HFFc6 (cell line): ENCODE data around the gene CCL24. TPM values are rescaled to one million over a fixed set of nuclear protein-coding genes. Genes with fewer than 3 reads are reported as not detected.
A peak's percentile ranks its signal among the peaks of the same experiment; 100 is the strongest.
"Not testable (repeated sequence)": the region's sequence is repeated elsewhere in the genome, so short reads cannot be mapped to it uniquely, and the experiment has no call there.

Source experiments
- DNase-seq: peaks from one replicate; pipeline ENCODE4 v3.0.0-alpha.2; 2018
- H3K27ac Mint-ChIP-seq: 2 replicates; pipeline ENCODE4 v1.8.0; 2020; ENCODE audit warnings: mild to moderate bottlenecking, mixed read lengths
- H3K27me3 Mint-ChIP-seq: 2 replicates; pipeline ENCODE4 v1.8.0; 2021; ENCODE audit warnings: mild to moderate bottlenecking, moderate library complexity, mixed read lengths; ENCODE audit not compliant: insufficient read depth
- H3K36me3 Mint-ChIP-seq: 2 replicates; pipeline ENCODE4 v1.8.0; 2021; ENCODE audit warnings: low read depth, mixed read lengths
- H3K4me1 Mint-ChIP-seq: 2 replicates; pipeline ENCODE4 v1.8.0; 2020; ENCODE audit warnings: low read depth, mixed read lengths
- H3K4me3 Mint-ChIP-seq: 2 replicates; pipeline ENCODE4 v1.8.0; 2020; ENCODE audit warnings: mild to moderate bottlenecking, moderate library complexity, mixed read lengths
- H3K9me3 Mint-ChIP-seq: 2 replicates; pipeline ENCODE4 v1.8.0; 2020; ENCODE audit warnings: mild to moderate bottlenecking, mixed read lengths
- CTCF ChIP-seq: fragments of 200-600 bp; sonication (generic); IDR thresholded peaks from 2 replicates; pipeline ENCODE4 v1.5.0; 2021; ENCODE audit warnings: antibody characterized with exemption, mild to moderate bottlenecking
- total RNA-seq, 6 experiments: library from RNA; stranded (reverse); fragmentation: NEBNext Ultra II Directional; extraction: Animal tissue kit (Norgen Biotek cat#: 25700); gene quantifications; 2 replicates in 1 of 6; 3 replicates in 5 of 6; pipeline ENCODE4 v1.2.3, GENCODE V29; 2021

Gene CCL24
- total RNA-seq, 6 experiments from 2014 or later: not detected

DNA sequence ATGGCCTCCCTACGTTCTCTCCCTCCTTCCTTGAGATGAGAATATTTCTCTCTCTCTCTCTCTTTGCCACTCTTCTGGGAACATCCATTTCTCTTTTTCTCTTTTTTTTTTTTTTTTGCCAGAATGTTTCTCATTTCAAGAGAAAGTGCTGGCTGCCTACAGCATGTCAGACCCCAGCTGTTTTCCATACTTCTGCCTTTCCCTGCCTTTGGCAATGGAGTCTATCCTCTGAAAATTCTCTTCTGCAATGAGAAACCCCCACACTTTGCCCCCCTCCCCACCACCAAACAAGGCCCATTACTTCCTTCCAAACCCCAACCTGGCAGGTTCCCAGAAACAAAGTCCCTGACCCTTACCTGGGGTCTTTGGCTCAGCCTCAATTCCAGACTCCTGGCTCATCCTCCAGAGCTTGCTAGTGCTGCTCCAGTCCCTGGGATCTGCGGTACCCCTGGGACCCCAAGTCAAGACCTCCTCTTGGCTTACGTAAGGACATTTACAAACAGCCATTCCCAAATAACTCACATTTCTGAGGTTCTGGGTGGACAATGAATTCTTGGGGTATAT is 24.2 kb downstream of the CCL24 start:
- no peak overlapping the region for H3K4me3 Mint-ChIP-seq
- TF ChIP-seq CTCF: no peak
- no peaks in the 10 kb centered on the region for H3K9me3 Mint-ChIP-seq
- no peaks in the 10 kb centered on the region for H3K36me3 Mint-ChIP-seq
- peaks cover 13% of the 10 kb centered on the region for H3K27me3 Mint-ChIP-seq
- H3K27ac Mint-ChIP-seq: no peak overlapping the region
- H3K4me1 Mint-ChIP-seq: peaks cover 7% of the 10 kb centered on the region
- no peak for DNase-seq

DNA sequence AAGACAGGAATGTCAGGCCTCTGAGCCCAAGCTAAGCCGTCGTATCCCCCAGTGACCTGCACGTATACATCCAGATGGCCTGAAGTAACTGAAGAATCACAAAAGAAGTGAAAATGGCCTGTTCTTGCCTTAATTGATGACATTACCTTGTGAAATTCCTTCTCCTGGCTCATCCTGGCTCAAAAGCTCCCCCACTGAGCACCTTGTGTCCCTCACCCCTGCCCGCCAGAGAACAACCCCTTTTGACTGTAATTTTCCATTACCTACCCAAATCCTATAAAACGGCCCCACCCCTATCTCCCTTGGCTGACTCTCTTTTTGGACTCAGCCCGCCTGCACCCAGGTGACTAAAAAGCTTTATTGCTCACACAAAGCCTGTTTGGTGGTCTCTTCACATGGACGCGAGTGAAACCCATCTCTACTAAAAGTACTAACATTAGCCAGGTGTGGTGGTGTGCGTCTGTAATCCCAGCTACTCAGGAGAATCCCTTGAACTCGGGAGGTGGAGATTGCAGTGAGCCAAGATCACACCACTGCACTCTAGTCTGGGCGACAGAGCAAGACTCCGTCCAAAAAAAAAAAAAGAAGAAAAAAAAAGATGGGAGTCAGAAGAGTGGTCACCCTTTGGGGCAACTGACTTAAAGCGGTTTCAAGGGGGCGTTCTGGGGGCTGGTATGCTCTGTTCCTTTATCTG is 25.3 kb downstream of the CCL24 start:
- not testable (repeated sequence) for H3K9me3 Mint-ChIP-seq, H3K27me3 Mint-ChIP-seq, H3K4me3 Mint-ChIP-seq, H3K4me1 Mint-ChIP-seq, DNase-seq, H3K27ac Mint-ChIP-seq, H3K36me3 Mint-ChIP-seq

GRCh38 chr7:75783058-75783457 is 30.5 kb downstream of the CCL24 start:
- not testable (repeated sequence) for H3K27ac Mint-ChIP-seq, H3K36me3 Mint-ChIP-seq, DNase-seq, H3K9me3 Mint-ChIP-seq, H3K4me3 Mint-ChIP-seq
- Mint-ChIP-seq H3K27me3 (peaks cover 31% of the 10 kb centered on the region), H3K4me1 (peaks cover 16% of the 10 kb centered on the region)

DNA sequence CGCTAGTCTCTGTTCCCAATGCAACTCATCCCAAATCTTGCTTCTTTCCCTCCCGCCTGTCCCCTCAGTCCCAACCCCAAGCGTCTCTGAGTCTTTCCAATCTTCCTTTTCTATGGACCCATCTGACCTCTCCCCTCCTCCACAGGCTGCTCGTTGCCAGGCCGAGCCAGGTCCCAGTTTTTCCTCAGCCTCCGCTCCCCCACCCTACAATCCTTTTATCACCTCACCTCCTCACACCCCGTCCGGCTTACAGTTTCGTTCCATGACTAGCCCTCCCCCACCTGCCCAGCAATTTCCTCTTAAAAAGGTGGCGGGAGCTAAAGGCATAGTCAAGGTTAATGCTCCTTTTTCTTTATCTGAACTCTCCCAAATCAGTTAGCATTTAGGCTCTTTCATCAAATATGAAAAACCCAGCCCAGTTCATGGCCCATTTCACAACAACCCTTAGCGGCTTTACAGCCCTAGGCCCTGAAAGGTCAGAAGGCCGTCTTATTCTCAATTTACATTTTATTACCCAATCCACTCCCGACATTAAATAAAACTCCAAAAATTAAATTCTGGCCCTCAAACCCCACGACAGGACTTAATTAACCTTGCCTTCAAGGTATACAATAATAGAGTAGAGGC is 32.8 kb downstream of the CCL24 start:
- Mint-ChIP-seq H3K4me1 (peaks cover 25% of the 10 kb centered on the region), H3K27me3 (peaks cover 31% of the 10 kb centered on the region)
- not testable (repeated sequence) for DNase-seq, H3K4me3 Mint-ChIP-seq, H3K36me3 Mint-ChIP-seq, H3K9me3 Mint-ChIP-seq, H3K27ac Mint-ChIP-seq

- H3K36me3 Mint-ChIP-seq, H3K9me3 Mint-ChIP-seq, H3K27ac Mint-ChIP-seq: not testable (repeated sequence)
- peaks cover 31% of the 10 kb centered on the region for H3K27me3 Mint-ChIP-seq
- H3K4me1 Mint-ChIP-seq: peaks cover 25% of the 10 kb centered on the region
- peak; percentile 50 for DNase-seq
- peak overlapping the region; percentile 32; the same call in 1 of the 2 replicates for H3K4me3 Mint-ChIP-seq
These were observed 34.1 kb downstream of the CCL24 start for GRCh38 chr7:75779516-75779915.

- DNase-seq, H3K9me3 Mint-ChIP-seq, H3K27ac Mint-ChIP-seq, H3K36me3 Mint-ChIP-seq: not testable (repeated sequence)
- Mint-ChIP-seq H3K4me1 (peaks cover 25% of the 10 kb centered on the region), H3K27me3 (peaks cover 31% of the 10 kb centered on the region), H3K4me3 (peak overlapping the region; percentile 32; the same call in 1 of the 2 replicates)
These were observed 34.6 kb downstream of the CCL24 start for GRCh38 chr7:75779035-75779434.

DNA sequence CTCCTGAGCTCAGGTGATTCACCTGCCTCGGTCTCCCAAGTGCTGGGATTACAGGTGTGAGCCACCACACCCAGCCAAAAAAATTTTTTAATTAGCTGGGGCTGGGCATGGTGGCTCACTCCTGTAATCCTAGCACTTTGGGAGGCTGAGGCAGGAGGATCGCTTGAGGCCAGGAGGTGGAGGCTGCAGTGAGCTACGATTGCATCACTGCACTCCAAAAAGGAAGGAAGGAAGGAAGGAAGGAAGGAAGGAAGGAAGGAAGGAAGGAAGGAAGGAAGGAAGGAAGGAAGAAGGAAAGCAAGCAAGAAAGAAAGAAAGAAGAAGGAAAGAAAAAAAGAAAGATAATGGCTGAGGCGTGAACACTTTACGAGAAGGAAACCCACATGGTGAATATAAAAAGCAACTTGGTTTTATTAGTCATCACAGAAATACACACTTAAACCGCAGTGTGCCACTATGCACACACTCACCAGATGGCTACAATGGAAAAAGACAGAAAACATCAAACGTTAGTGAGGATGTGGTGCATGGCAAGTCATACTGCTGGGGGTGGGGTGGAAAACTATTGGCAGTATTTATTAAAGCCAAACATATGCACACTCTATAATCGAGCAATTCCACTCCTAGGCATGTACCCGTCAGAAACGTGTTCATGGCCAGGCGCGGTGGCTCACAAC is 37.2 kb downstream of the CCL24 start:
- Mint-ChIP-seq H3K4me3 (no peak overlapping the region; the same call in 1 of the 2 replicates), H3K4me1 (peaks cover 41% of the 10 kb centered on the region), H3K36me3 (no peaks in the 10 kb centered on the region), H3K27ac (no peak overlapping the region), H3K9me3 (no peaks in the 10 kb centered on the region), H3K27me3 (peaks cover 18% of the 10 kb centered on the region)
- peak; percentile 53 for TF ChIP-seq CTCF
- DNase-seq: peak; percentile 92

DNA sequence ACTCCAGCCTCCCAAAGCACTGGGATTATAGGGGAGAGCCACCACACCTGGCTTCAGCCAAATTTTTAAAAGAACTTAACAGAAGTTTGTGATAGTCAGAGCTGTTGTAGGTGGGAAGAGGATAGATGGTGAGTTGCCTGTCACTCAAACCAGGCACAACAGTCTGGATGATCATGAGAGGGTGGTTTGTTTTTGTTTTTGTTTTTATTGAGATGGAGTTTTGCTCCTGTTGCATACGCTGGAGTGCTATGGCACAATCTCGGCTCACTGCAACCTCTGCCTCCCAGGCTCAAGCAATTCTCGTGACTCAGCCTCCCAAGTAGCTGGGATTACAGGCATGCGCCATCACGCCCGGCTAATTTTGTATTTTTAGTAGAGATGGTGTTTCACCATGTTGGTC is 39.6 kb downstream of the CCL24 start:
- H3K27ac Mint-ChIP-seq, DNase-seq: not testable (repeated sequence)
- peaks cover 34% of the 10 kb centered on the region for H3K4me1 Mint-ChIP-seq

More for the DNA sequence above, 39.6 kb downstream of the CCL24 start:
- H3K27me3 Mint-ChIP-seq, H3K36me3 Mint-ChIP-seq, H3K4me3 Mint-ChIP-seq, H3K9me3 Mint-ChIP-seq: not testable (repeated sequence)
